ENCODE results near the gene AGBL5. TPM values are rescaled to one million over a fixed set of nuclear protein-coding genes. Genes with fewer than 3 reads are reported as not detected.

Gene AGBL5, protein sequence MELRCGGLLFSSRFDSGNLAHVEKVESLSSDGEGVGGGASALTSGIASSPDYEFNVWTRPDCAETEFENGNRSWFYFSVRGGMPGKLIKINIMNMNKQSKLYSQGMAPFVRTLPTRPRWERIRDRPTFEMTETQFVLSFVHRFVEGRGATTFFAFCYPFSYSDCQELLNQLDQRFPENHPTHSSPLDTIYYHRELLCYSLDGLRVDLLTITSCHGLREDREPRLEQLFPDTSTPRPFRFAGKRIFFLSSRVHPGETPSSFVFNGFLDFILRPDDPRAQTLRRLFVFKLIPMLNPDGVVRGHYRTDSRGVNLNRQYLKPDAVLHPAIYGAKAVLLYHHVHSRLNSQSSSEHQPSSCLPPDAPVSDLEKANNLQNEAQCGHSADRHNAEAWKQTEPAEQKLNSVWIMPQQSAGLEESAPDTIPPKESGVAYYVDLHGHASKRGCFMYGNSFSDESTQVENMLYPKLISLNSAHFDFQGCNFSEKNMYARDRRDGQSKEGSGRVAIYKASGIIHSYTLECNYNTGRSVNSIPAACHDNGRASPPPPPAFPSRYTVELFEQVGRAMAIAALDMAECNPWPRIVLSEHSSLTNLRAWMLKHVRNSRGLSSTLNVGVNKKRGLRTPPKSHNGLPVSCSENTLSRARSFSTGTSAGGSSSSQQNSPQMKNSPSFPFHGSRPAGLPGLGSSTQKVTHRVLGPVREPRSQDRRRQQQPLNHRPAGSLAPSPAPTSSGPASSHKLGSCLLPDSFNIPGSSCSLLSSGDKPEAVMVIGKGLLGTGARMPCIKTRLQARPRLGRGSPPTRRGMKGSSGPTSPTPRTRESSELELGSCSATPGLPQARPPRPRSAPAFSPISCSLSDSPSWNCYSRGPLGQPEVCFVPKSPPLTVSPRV
- 24.6 TPM for polyA plus RNA-seq (2013, experiment 1 of 2; ENCODE audit: insufficient read length)
- 25.3 TPM for polyA plus RNA-seq (2013, experiment 2 of 2; ENCODE audit: insufficient read length)

DNA sequence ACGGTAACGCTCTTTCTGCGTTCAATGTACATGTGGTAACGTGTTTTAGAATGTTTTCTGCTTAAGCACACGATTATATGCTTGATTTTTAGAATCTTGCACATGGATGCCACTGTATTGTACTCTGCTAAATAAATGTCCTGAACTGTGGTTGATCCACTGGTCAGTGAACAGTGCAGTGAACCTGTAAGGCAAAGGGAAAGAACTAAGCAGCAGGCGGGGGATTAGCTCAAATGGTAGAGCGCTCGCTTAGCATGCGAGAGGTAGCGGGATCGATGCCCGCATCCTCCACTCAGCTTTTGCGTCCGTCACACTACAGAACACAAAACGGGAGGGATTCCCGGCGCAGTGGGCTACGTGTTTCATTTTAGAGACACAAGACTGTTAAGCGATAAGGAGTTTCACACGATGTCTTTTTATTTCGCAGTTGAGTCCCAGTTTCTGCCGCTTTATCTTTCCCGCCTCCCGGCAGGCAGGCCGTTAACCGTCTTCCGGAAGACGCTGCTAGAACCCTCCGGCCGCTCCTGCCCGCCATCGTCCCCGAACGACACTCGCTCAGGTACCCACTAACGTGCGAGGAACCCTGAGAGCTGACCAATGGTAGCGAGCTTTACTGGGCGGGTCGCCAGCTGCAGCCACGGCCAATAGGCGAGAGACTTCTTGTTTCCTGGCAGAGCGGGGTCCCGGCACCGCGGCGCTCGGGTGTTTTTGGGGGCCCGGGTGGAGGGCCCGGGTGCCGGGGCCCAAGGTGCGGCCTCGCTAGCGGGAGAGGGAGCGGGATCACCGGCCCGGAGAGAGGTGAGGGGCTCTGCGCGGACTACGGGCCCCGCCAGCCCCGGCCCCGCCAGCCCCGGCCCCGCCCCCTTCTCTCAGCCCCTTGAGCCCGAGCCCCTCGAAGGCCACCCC, at the start of gene AGBL5:
Gene AGBL5, plus strand, starts transcription at position 673 of the 906 bp plus-strand sequence. CDS start 1,291 bp downstream, outside the sequence.
- peak; percentile 93 for DNase-seq

GRCh38 chr2:27001950-27002349, 49.5 kb upstream of the AGBL5 start:
- no peak for DNase-seq

GRCh38 chr2:27003007-27003406, 48.5 kb upstream of the AGBL5 start:
- no peak for DNase-seq

GRCh38 chr2:27003857-27004256, 47.6 kb upstream of the AGBL5 start:
- DNase-seq, result peak; percentile 19

- DNase-seq, result no peak
These were observed 44.7 kb upstream of the AGBL5 start for GRCh38 chr2:27006602-27007415.

DNA sequence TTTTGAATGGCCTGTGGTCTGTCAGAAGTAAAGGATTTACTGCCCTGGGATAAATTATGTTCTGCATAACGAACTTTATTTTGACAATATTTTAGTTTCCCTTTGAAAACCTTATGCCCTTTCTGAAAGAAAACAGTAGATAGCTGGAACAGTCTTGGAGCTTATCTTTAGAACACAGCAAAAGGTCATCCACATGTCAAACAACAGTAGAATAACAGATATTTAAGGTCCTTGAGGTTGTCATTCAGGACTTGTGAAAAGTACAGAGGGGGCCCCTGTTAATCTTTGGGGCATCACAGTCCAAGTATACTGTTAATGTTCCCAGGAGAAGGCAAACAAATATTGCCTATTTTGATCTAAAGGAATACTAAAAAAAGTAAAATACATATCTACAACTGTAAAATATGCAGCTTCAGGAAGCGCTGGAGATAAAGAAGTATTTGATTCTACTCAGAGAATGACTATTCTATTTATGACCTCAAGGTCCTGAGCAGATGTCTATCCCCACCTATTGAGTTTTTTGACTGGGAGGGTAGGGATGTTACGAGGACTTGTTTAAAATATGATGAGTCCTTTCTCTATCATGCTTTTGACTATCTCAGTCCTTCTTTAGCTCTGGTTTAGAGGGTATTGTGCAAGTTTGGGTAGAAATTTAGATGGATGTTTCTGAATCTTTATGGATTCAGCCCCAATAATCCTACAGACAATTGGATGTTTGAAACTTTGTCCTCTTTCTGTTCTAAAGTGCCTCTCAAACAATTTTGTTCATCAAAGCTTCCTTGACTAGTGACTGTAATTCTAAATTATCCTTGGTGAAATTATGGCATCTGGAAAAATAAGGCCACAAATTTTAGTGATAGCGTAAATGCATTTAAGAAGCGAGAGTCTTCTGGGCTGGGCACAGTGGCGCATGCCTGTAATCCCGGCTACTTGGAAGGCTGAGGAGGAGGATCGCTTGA, 43.8 kb upstream of the AGBL5 start:
- no peak for DNase-seq

- DNase-seq, result no peak
These were observed 42.8 kb upstream of the AGBL5 start for GRCh38 chr2:27008678-27009077.

DNA sequence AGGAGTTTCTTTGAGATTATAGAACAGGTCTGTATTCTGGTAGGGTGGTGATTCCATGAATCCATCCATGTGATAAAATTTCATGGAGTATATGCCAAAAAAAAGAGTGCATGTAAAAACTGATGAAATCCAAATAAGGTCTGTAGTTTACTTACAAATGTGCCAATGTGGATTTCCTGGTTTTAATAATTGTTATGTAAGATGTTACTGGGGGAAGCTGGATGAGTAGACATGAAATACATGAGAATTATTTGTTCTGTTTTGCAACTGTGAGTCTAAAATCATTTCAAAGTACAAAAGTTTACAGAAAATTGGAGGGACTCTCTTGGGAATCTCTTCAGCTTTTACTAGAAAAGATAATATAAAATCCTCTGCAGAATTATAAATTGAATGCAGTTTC, 42.4 kb upstream of the AGBL5 start:
- DNase-seq, result no peak

DNA sequence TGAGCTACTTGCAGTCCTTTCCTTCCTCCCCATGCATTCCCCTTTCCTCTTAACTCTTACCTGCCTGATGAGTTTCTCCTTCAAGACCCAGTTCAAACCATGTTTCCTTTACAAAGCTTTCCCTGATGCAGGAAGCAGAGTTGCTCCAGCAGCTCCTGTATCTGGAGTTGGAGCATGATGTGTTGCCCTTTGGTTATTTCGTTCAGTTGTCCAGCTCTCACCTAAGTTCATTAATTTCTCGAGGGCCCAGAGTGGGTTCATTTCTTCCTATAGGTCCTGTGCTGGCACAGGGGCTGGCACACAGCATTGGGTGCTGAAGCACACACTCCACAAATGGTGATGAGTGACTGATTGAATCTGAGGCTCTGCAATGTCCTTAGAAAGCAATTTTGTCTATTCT, 41.8 kb upstream of the AGBL5 start:
- DNase-seq, result no peak

- no peak for DNase-seq
These were observed 41.3 kb upstream of the AGBL5 start for GRCh38 chr2:27010139-27010538.

- DNase-seq, result no peak
These were observed 37.7 kb upstream of the AGBL5 start for GRCh38 chr2:27013738-27014137.

GRCh38 chr2:27014771-27015433, 36.6 kb upstream of the AGBL5 start:
- no peak for DNase-seq

DNA sequence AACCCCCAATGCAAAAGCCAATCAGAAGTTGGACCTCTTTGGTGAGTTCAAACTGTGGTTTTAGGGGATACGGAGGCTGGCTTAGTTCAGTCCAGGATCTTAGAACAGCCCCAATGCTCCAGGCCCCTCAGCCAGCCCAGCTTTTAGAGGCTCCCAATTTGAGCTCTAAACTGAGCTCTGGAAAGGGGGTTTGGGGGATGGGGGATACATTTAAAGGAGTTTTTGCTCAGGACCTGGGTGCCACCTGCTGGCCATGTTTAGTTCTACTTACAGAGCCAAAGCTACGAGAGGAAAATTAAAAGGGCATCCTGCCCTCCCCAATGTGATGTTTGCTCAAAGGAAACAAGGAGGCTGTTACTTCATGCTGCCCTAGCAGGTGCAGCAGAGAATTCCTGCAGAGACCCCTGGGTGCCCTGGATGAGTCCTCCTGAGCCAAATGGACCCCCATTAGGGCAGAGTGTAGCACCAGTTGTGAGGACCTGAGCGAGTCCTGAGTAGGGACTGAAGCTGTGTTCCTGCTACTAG, 34.6 kb upstream of the AGBL5 start:
- peak; percentile 76 for DNase-seq

DNA sequence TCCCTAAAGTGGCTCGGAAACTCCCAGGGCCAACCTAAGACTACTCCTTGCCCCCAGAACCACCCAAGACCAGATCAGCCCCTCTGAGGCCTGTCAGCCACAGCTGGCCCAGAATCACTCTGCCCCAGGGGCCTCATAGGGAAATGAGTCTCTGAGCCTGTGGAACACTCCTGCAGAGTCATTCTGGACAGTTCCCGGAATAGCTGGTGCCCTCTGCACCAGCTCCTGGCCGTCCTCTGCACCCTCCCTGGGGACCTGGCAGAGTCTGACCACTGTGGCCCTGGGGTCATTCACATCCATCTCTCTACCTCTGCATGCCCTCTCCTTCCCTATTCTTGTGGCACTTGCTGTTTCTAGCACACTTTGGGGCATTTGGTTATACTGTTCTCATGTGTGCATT, 33.3 kb upstream of the AGBL5 start:
- no peak for DNase-seq

DNA sequence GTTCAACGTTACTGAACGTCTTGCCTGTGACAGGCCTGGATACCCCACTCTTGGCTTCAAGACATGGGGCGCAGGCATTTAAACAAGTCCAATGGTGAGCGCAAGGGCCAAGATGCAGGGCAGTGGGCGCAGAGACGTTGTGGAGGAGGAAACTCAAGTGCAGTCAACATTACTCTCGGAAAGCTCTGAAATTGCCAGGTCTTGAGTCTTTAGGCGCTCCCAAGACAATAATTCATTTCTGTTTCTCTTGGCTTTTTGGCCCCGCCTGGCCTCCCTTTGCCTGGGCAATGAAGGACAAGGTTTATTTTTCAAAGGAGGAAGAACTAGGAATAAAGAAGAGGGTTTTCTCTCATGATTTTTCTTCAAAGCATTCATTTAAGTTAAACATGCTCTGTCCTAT, 32.0 kb upstream of the AGBL5 start:
- DNase-seq, result no peak

DNA sequence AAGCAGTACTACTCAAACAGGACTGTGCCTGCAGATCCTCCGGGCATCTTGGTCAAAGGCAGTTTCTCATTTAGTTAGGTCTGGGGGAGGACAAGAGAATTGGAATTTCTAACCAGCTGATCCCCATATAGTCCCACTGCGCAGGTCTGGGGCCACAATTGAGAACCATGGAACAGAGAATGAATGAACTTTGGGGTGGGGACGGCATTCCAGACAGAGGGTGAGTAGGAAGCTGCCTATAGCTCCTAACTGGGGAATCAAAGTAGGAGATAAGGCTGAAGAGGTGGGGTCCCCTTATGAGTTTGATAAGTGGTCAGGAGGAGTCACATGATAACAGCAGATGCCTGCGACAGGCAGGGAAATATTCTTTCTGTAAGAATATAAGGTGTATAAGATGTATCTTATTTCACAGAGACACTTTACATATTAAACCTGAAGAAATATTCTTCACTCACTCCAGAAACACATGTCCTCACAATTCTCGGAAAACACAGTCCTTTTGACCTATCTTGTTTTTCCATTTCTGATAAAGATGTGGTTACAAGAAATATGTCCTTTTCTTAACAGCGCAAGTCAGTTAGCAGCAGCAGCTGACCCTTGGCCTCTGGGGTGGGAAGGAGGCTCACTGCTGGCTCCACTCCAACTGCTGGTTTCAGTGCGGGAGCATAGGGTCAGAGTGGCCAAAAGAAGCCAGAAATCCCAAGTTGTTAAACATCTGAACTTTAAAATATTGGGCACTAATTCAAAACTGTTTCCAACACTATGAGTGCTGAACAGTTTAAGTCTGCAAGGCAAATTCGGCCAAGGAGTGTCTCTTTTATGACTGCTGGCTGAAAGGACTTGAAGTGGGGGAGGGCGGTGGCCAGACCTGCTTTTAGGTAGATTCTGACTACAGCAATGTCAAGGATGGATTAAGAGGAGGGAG, 31.3 kb upstream of the AGBL5 start:
- DNase-seq, result no peak

DNA sequence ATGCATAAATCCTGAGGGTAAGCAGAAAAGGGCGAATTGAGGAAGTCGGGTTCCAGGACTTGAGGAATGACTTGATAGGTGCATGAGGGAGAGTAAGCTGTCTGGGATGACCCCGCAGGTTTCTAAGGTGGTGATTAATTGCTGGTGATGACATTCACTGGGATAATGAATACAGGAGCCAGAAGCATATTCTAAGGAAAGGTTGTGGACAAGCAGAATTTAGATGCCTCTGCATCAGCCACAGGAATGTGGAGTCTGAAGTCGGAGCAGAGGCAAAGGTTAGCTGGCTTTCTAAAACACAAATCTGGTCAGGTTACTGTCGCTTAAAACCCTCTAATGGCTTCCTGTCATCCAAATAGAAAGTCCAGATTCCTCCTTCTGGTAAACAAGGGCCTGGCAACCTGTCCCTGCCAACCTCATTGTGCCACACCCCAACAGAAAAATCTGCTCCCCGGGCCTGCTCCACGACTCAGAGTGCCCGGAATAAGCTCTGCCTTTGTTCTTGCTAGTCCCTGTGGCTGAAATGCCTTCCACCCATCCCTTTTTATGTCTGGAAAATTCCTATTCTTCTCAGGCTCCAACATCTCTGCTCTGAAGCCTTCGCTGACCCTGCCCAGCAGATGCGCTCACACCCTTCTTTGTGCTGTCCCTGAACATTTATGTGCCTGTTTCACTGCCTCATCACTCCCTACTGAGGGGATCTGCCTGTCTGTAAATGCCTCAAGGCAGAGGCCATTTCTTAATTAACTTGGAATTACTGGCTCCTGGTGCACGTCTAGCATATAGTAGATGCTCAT, 30.0 kb upstream of the AGBL5 start:
- no peak for DNase-seq

All from fibroblast of skin of scalp (primary cell).